Measurements from ENCODE around the gene SERPINA9. TPM values are rescaled to one million over a fixed set of nuclear protein-coding genes. Genes with fewer than 3 reads are reported as not detected.

The SERPINA9 gene
- total RNA-seq, 1 donor from 2014 or later, result not detected

GRCh38 chr14:94466706-94467370, 9.2 kb downstream of the SERPINA9 start:
- TF ChIP-seq CTCF (conservative IDR thresholded peaks at IDR 0.05), result no peak
- Mint-ChIP-seq H3K36me3 (ENCODE audit: low read depth) (peaks cover 6% of the 10 kb centered on the region), H3K27me3 (ENCODE audit: low read depth) (peaks cover 27% of the 10 kb centered on the region), H3K27ac (ENCODE audit: unreplicated experiment) (no peak overlapping the region), H3K9me3 (peaks cover 8% of the 10 kb centered on the region), H3K4me3 (no peak overlapping the region), H3K4me1 (peaks cover 4% of the 10 kb centered on the region)
- DNase-seq (ENCODE audit: low read depth, low spot score), result no peak

- Mint-ChIP-seq H3K27me3 (ENCODE audit: low read depth) (peaks cover 20% of the 10 kb centered on the region), H3K4me1 (peaks cover 4% of the 10 kb centered on the region), H3K4me3 (no peak overlapping the region), H3K36me3 (ENCODE audit: low read depth) (peaks cover 6% of the 10 kb centered on the region), H3K27ac (ENCODE audit: unreplicated experiment) (no peak overlapping the region), H3K9me3 (peaks cover 8% of the 10 kb centered on the region)
- DNase-seq (ENCODE audit: low read depth, low spot score), result no peak
- TF ChIP-seq CTCF (conservative IDR thresholded peaks at IDR 0.05), result no peak
Measured at GRCh38 chr14:94465042-94465441, 11.0 kb downstream of the SERPINA9 start.

GRCh38 chr14:94464290-94464689, 11.7 kb downstream of the SERPINA9 start:
- Mint-ChIP-seq H3K4me3 (no peak overlapping the region), H3K27me3 (ENCODE audit: low read depth) (peaks cover 20% of the 10 kb centered on the region), H3K27ac (ENCODE audit: unreplicated experiment) (no peak overlapping the region), H3K36me3 (ENCODE audit: low read depth) (peaks cover 6% of the 10 kb centered on the region), H3K9me3 (peaks cover 8% of the 10 kb centered on the region), H3K4me1 (peaks cover 6% of the 10 kb centered on the region)
- no peak for DNase-seq (ENCODE audit: low read depth, low spot score)
- TF ChIP-seq CTCF (conservative IDR thresholded peaks at IDR 0.05), result no peak

- DNase-seq (ENCODE audit: low read depth, low spot score), result no peak
- Mint-ChIP-seq H3K9me3 (peaks cover 5% of the 10 kb centered on the region), H3K27ac (ENCODE audit: unreplicated experiment) (no peak overlapping the region), H3K27me3 (ENCODE audit: low read depth) (peaks cover 17% of the 10 kb centered on the region), H3K4me3 (no peak overlapping the region), H3K36me3 (ENCODE audit: low read depth) (peaks cover 5% of the 10 kb centered on the region), H3K4me1 (peaks cover 11% of the 10 kb centered on the region)
- no peak for TF ChIP-seq CTCF (conservative IDR thresholded peaks at IDR 0.05)
Measured at GRCh38 chr14:94462763-94463572, 13.0 kb downstream of the SERPINA9 start.

- no peak for DNase-seq (ENCODE audit: low read depth, low spot score)
- no peak for TF ChIP-seq CTCF (conservative IDR thresholded peaks at IDR 0.05)
- no peak overlapping the region for H3K4me3 Mint-ChIP-seq
Measured at GRCh38 chr14:94462219-94462551, 13.8 kb downstream of the SERPINA9 start.

More at GRCh38 chr14:94462219-94462551, 13.8 kb downstream of the SERPINA9 start:
- Mint-ChIP-seq H3K4me1 (peaks cover 11% of the 10 kb centered on the region), H3K36me3 (ENCODE audit: low read depth) (peaks cover 3% of the 10 kb centered on the region), H3K9me3 (peaks cover 7% of the 10 kb centered on the region), H3K27me3 (ENCODE audit: low read depth) (peaks cover 11% of the 10 kb centered on the region), H3K27ac (ENCODE audit: unreplicated experiment) (no peak overlapping the region)
